Muscle layer of colon (tissue), 2 donors: ENCODE measurements around the gene AMD1.
A peak's percentile ranks its signal among the peaks of the same experiment; 100 is the strongest.

ENCODE experiments used
- H3K27ac ChIP-seq: one replicate; pipeline ENCODE4 v1.7.0; 2013; ENCODE audit warnings: low read depth, mild to moderate bottlenecking, low read length, moderate library complexity
- H3K27me3 ChIP-seq, 2 donors: one replicate each; pipeline ENCODE4 v1.7.0; 2013; ENCODE audit warnings: low read length in 2 of 2, mild to moderate bottlenecking in 2 of 2; ENCODE audit not compliant: insufficient read depth in 2 of 2, control insufficient read depth in 1 of 2
- H3K36me3 ChIP-seq: one replicate; pipeline ENCODE4 v1.7.0; 2013; ENCODE audit warnings: mild to moderate bottlenecking, low read length; ENCODE audit not compliant: insufficient read depth
- H3K4me1 ChIP-seq: one replicate; pipeline ENCODE4 v1.7.0; 2013; ENCODE audit warnings: mild to moderate bottlenecking, low read length; ENCODE audit not compliant: insufficient read depth
- H3K4me3 ChIP-seq, 2 donors: one replicate each; pipeline ENCODE4 v1.7.0; 2013; ENCODE audit warnings: low read length in 2 of 2, low read depth in 1 of 2, mild to moderate bottlenecking in 1 of 2, moderate library complexity in 1 of 2
- H3K9ac ChIP-seq: one replicate; pipeline ENCODE4 v1.7.0; 2013; ENCODE audit warnings: low read length
- H3K9me3 ChIP-seq: one replicate; pipeline ENCODE4 v1.7.0; 2013; ENCODE audit warnings: mild to moderate bottlenecking, low read length
- donor health status: abdominal sarcoma.
- donor health status: Adenocarcinoma of cecum.

Gene AMD1

GRCh38 chr6:110858016-110858415, 16.6 kb upstream of the AMD1 start:
- Histone ChIP-seq H3K9me3 (no peaks in the 10 kb centered on the region), H3K27me3 (no peaks in the 10 kb centered on the region)

GRCh38 chr6:110858562-110859214, 15.9 kb upstream of the AMD1 start:
- no peaks in the 10 kb centered on the region for H3K9me3 ChIP-seq
- H3K27me3 ChIP-seq = no peaks in the 10 kb centered on the region
- no peak overlapping the region for H3K9ac ChIP-seq
- no peak overlapping the region for H3K27ac ChIP-seq
- H3K36me3 ChIP-seq = no peaks in the 10 kb centered on the region
- no peaks in the 10 kb centered on the region for H3K4me1 ChIP-seq
- no peak overlapping the region for H3K4me3 ChIP-seq

More at GRCh38 chr6:110858016-110858415, 16.6 kb upstream of the AMD1 start:
- H3K4me1 ChIP-seq = no peaks in the 10 kb centered on the region
- H3K9ac ChIP-seq = no peak overlapping the region
- H3K27ac ChIP-seq = no peak overlapping the region
- H3K4me3 ChIP-seq = no peak overlapping the region
- H3K36me3 ChIP-seq = no peaks in the 10 kb centered on the region

GRCh38 chr6:110859335-110859792, 15.2 kb upstream of the AMD1 start:
- Histone ChIP-seq H3K27me3 (no peaks in the 10 kb centered on the region), H3K9ac (no peak overlapping the region), H3K36me3 (no peaks in the 10 kb centered on the region), H3K4me3 (no peak overlapping the region), H3K9me3 (no peaks in the 10 kb centered on the region), H3K4me1 (no peaks in the 10 kb centered on the region), H3K27ac (no peak overlapping the region)

GRCh38 chr6:110864824-110865223, 9.8 kb upstream of the AMD1 start:
- H3K36me3 ChIP-seq = no peaks in the 10 kb centered on the region
- H3K4me3 ChIP-seq = no peak overlapping the region
- H3K9ac ChIP-seq = no peak overlapping the region
- H3K27me3 ChIP-seq = no peaks in the 10 kb centered on the region
- no peaks in the 10 kb centered on the region for H3K9me3 ChIP-seq
- H3K27ac ChIP-seq = no peak overlapping the region
- no peaks in the 10 kb centered on the region for H3K4me1 ChIP-seq

GRCh38 chr6:110874880-110875547, 429 bp downstream of the AMD1 start:
- Histone ChIP-seq H3K27ac (peak overlapping the region; percentile 99), H3K4me3 (peak overlapping the region; percentile 73 to 96), H3K27me3 (no peaks in the 10 kb centered on the region), H3K4me1 (peaks cover 32% of the 10 kb centered on the region), H3K9me3 (no peaks in the 10 kb centered on the region), H3K9ac (peak overlapping the region; percentile 63), H3K36me3 (no peaks in the 10 kb centered on the region)

- peaks cover 35% of the 10 kb centered on the region for H3K4me1 ChIP-seq
- H3K9me3 ChIP-seq = no peaks in the 10 kb centered on the region
- H3K4me3 ChIP-seq = peak overlapping the region; percentile 73 to 96
- no peaks in the 10 kb centered on the region for H3K36me3 ChIP-seq
- H3K9ac ChIP-seq = peak overlapping the region; percentile 63
- H3K27me3 ChIP-seq = no peaks in the 10 kb centered on the region
- peak overlapping the region; percentile 99 for H3K27ac ChIP-seq
Observed at GRCh38 chr6:110875548-110876169, 1.1 kb downstream of the AMD1 start.

GRCh38 chr6:110876170-110876773, 1.7 kb downstream of the AMD1 start:
- H3K4me1 ChIP-seq = peaks cover 37% of the 10 kb centered on the region
- peak overlapping the region; percentile 63 for H3K9ac ChIP-seq

GRCh38 chr6:110876806-110877564, 2.4 kb downstream of the AMD1 start:
- H3K36me3 ChIP-seq = no peaks in the 10 kb centered on the region
- no peaks in the 10 kb centered on the region for H3K27me3 ChIP-seq
- peaks cover 44% of the 10 kb centered on the region for H3K4me1 ChIP-seq
- H3K4me3 ChIP-seq = peak overlapping the region; percentile 26 to 73
- peak overlapping the region; percentile 63 for H3K9ac ChIP-seq
- no peaks in the 10 kb centered on the region for H3K9me3 ChIP-seq
- peak overlapping the region; percentile 99 for H3K27ac ChIP-seq

More at GRCh38 chr6:110876170-110876773, 1.7 kb downstream of the AMD1 start:
- H3K27ac ChIP-seq = peak overlapping the region; percentile 99
- peak overlapping the region; percentile 73 to 96 for H3K4me3 ChIP-seq
- no peaks in the 10 kb centered on the region for H3K36me3 ChIP-seq
- no peaks in the 10 kb centered on the region for H3K27me3 ChIP-seq
- no peaks in the 10 kb centered on the region for H3K9me3 ChIP-seq

- Histone ChIP-seq H3K36me3 (no peaks in the 10 kb centered on the region), H3K4me3 (no peak overlapping the region), H3K27me3 (no peaks in the 10 kb centered on the region), H3K4me1 (peaks cover 50% of the 10 kb centered on the region), H3K9ac (no peak overlapping the region), H3K9me3 (no peaks in the 10 kb centered on the region), H3K27ac (no peak overlapping the region)
Observed at GRCh38 chr6:110877569-110877968, 3.0 kb downstream of the AMD1 start.

GRCh38 chr6:110878751-110879522, 4.4 kb downstream of the AMD1 start:
- Histone ChIP-seq H3K27me3 (no peaks in the 10 kb centered on the region), H3K4me1 (peaks cover 54% of the 10 kb centered on the region), H3K9ac (no peak overlapping the region), H3K27ac (no peak overlapping the region), H3K36me3 (no peaks in the 10 kb centered on the region), H3K9me3 (no peaks in the 10 kb centered on the region), H3K4me3 (no peak overlapping the region)
